ENCODE measurements around the gene HUNK. TPM values are rescaled to one million over a fixed set of nuclear protein-coding genes. Genes with fewer than 3 reads are reported as not detected.

Gene HUNK
- total and polyA plus RNA-seq, 2 of the 8 experiments (the other 6 are each of a cell fraction or from before 2014, with no cell fraction given), result 1.9 to 10.2 TPM

DNA sequence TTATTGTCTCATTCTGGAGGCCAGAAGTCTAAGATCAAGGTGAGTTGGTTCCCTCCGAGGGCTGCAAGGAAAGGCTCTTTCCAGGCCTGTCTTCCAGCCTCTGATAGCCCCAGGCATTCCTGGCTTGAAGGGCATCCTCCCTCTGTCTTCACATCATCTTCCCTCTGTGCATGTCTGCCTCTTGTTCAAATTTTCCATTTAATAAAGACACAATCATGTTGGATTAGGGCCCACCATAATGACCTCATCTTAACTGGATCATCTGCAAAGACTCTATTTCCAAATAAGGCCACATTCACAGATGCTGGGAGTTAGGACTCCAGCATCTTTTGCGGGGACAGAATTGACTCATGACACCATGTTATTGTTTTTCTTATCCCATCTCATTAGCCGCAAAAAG, 24.5 kb downstream of the HUNK start (continued):
- TF ChIP-seq, protein P1, sequence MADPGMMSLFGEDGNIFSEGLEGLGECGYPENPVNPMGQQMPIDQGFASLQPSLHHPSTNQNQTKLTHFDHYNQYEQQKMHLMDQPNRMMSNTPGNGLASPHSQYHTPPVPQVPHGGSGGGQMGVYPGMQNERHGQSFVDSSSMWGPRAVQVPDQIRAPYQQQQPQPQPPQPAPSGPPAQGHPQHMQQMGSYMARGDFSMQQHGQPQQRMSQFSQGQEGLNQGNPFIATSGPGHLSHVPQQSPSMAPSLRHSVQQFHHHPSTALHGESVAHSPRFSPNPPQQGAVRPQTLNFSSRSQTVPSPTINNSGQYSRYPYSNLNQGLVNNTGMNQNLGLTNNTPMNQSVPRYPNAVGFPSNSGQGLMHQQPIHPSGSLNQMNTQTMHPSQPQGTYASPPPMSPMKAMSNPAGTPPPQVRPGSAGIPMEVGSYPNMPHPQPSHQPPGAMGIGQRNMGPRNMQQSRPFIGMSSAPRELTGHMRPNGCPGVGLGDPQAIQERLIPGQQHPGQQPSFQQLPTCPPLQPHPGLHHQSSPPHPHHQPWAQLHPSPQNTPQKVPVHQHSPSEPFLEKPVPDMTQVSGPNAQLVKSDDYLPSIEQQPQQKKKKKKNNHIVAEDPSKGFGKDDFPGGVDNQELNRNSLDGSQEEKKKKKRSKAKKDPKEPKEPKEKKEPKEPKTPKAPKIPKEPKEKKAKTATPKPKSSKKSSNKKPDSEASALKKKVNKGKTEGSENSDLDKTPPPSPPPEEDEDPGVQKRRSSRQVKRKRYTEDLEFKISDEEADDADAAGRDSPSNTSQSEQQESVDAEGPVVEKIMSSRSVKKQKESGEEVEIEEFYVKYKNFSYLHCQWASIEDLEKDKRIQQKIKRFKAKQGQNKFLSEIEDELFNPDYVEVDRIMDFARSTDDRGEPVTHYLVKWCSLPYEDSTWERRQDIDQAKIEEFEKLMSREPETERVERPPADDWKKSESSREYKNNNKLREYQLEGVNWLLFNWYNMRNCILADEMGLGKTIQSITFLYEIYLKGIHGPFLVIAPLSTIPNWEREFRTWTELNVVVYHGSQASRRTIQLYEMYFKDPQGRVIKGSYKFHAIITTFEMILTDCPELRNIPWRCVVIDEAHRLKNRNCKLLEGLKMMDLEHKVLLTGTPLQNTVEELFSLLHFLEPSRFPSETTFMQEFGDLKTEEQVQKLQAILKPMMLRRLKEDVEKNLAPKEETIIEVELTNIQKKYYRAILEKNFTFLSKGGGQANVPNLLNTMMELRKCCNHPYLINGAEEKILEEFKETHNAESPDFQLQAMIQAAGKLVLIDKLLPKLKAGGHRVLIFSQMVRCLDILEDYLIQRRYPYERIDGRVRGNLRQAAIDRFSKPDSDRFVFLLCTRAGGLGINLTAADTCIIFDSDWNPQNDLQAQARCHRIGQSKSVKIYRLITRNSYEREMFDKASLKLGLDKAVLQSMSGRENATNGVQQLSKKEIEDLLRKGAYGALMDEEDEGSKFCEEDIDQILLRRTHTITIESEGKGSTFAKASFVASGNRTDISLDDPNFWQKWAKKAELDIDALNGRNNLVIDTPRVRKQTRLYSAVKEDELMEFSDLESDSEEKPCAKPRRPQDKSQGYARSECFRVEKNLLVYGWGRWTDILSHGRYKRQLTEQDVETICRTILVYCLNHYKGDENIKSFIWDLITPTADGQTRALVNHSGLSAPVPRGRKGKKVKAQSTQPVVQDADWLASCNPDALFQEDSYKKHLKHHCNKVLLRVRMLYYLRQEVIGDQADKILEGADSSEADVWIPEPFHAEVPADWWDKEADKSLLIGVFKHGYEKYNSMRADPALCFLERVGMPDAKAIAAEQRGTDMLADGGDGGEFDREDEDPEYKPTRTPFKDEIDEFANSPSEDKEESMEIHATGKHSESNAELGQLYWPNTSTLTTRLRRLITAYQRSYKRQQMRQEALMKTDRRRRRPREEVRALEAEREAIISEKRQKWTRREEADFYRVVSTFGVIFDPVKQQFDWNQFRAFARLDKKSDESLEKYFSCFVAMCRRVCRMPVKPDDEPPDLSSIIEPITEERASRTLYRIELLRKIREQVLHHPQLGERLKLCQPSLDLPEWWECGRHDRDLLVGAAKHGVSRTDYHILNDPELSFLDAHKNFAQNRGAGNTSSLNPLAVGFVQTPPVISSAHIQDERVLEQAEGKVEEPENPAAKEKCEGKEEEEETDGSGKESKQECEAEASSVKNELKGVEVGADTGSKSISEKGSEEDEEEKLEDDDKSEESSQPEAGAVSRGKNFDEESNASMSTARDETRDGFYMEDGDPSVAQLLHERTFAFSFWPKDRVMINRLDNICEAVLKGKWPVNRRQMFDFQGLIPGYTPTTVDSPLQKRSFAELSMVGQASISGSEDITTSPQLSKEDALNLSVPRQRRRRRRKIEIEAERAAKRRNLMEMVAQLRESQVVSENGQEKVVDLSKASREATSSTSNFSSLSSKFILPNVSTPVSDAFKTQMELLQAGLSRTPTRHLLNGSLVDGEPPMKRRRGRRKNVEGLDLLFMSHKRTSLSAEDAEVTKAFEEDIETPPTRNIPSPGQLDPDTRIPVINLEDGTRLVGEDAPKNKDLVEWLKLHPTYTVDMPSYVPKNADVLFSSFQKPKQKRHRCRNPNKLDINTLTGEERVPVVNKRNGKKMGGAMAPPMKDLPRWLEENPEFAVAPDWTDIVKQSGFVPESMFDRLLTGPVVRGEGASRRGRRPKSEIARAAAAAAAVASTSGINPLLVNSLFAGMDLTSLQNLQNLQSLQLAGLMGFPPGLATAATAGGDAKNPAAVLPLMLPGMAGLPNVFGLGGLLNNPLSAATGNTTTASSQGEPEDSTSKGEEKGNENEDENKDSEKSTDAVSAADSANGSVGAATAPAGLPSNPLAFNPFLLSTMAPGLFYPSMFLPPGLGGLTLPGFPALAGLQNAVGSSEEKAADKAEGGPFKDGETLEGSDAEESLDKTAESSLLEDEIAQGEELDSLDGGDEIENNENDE (IDR thresholded peaks at IDR 0.05; ENCODE audit: insufficient replicate concordance, low read length), result no peak
- TF ChIP-seq SRF (IDR thresholded peaks at IDR 0.05; ENCODE audit: low read depth, low read length) (no peak), SUZ12 (IDR thresholded peaks at IDR 0.05; ENCODE audit: low read length) (no peak), CBX5 (IDR thresholded peaks at IDR 0.05; ENCODE audit: low read depth, low read length) (no peak), CTBP2 (IDR thresholded peaks at IDR 0.05; ENCODE audit: borderline replicate concordance, insufficient read depth, insufficient read length, low read length) (no peak), PHF8 (conservative IDR thresholded peaks at IDR 0.05; ENCODE audit: low read depth, low read length) (no peak), RXRA (IDR thresholded peaks at IDR 0.05; ENCODE audit: insufficient read depth, low read depth, low read length) (no peak), TAF7 (optimal IDR thresholded peaks at IDR 0.05; ENCODE audit: borderline replicate concordance, low read depth, low read length) (no peak), ASH2L (IDR thresholded peaks at IDR 0.05; ENCODE audit: low read length) (no peak)
